Measurements from ENCODE around the gene NBPF8.
"Not testable (repeated sequence)": the region's sequence is repeated elsewhere in the genome, so short reads cannot be mapped to it uniquely, and the experiment has no call there.

NBPF8 gene, protein sequence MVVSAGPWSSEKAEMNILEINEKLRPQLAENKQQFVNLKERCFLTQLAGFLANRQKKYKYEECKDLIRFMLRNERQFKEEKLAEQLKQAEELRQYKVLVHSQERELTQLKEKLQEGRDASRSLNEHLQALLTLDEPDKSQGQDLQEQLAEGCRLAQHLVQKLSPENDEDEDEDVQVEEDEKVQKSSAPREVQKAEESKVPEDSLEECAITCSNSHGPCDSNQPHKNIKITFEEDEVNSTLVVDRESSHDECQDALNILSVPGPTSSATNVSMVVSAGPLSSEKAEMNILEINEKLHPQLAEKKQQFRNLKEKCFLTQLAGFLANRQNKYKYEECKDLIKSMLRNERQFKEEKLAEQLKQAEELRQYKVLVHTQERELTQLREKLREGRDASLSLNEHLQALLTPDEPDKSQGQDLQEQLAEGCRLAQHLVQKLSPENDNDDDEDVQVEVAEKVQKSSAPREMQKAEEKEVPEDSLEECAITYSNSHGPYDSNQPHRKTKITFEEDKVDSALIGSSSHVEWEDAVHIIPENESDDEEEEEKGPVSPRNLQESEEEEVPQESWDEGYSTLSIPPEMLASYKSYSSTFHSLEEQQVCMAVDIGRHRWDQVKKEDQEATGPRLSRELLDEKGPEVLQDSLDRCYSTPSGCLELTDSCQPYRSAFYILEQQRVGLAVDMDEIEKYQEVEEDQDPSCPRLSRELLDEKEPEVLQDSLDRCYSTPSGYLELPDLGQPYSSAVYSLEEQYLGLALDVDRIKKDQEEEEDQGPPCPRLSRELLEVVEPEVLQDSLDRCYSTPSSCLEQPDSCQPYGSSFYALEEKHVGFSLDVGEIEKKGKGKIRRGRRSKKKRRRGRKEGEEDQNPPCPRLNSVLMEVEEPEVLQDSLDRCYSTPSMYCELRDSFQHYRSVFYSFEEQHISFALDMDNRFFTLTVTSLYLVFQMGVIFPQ

DNA sequence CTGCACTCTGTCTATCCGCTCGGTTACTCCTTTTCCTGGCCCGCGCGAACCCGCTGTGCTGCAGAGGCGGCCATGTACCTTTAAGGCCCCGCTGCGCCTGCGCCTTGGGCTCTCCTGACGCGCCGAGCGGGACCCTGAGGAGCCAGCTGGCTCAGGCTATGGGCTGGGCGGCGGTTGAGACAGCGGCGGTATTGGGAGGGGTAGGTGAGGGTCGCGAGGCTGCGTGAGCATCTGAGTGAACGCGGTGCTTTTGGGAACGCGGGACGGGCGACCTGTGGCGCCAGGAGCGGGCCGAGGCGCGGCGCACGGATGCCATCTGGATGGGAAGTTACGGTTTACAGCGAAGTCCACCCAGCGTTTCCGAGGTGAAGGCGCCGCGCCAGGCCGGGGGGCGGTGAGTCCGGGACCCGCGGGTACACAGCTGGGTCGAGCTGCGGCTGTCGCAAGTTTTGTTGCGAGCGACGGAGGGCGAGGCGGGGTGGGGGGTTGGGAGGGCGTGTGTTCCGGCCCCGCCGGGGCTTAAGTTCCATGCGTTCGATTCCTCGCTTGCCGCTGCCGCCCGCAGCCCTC lies at the start of gene NBPF8:
Gene NBPF8 (plus strand): TSS at position 125 of the 570 bp plus-strand sequence. CDS start 21,488 bp downstream, outside the sequence.
- peak; percentile 15 for DNase-seq (ENCODE audit: low spot score)

DNA sequence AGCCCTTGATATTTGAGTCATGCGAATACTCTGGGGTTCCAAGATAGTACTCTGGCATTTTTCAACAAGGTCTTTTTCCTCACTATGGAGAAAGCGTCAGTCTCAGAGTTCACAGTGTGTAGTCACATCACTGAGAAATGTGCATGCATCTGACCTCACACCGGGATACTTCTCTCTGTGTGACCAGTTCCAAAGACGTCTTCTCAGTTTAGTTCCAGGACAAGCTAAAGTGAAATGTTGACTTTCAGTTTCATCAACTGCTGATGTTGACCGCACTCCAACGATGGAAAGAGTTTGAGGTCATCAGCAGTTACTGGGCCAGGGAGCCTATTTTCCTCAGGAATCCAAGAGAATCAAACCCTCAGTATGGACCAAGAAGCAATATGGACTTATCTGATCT lies 47.1 kb upstream of the NBPF8 start:
- DNase-seq (ENCODE audit: low spot score): not testable (repeated sequence)

DNA sequence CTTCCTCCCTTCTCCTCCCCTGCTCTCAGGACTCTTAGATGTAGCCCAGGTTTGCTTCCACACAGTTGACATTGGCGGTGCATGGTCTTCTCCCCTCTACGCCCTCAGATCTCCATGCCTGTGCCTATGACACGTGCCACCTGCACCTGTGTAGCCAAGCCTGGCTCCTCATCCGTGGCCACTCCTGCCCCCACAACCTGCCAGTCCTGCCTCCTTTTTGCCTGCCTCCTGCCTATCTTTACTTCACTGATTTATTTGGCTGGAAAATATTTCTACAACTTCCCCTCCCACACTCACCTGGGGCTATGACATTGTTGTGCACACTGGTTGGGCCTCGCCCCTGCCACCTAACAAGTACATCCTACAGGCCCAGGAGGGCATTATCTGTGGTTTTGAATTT lies 28.2 kb upstream of the NBPF8 start:
- DNase-seq (ENCODE audit: low spot score): not testable (repeated sequence)

DNA sequence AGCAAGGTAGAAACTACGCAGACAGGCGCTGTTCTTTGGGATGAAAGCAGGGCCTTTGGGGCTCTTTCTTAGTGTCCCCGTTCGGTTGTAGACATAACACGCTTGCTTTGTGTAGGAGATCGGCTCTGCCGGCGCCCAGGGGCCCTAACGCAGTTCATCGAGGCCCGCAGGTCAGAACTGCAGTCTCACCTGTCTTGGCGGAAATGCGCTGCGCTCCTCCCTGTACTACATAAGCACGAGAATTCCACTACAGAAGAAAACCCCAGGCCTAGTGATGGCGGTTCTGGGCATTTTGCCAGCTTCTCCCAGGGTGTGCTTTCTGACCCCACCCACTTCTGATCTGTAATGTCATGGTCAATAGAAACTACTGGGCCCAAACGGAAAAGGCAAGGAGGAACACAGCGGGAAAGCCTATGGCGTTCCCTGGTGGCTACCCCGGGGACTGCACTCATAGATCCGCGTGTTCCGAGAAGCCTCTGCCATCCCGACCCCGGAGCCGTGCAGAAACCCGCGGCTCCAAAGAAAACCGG lies 26.2 kb upstream of the NBPF8 start:
- DNase-seq (ENCODE audit: low spot score): peak; percentile 37

DNA sequence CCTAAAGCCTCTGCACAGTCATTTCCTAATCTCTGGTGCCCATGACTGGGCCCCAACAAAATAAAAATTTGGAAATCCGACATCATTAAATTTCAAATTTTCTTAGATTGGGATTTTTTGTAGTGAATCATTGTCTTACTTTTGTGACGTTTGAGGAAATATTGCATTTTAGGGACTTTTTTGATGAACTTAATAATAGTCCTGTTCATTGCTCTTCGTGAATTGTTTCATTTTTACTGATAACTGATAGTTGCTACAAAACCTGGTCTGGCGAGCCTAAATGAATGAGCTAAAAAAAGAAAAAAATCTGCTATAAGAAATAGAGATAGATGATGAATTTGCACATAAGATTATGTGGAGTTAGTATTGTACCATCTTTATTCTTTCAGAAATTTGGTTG lies 23.5 kb upstream of the NBPF8 start:
- not testable (repeated sequence) for DNase-seq (ENCODE audit: low spot score)

DNA sequence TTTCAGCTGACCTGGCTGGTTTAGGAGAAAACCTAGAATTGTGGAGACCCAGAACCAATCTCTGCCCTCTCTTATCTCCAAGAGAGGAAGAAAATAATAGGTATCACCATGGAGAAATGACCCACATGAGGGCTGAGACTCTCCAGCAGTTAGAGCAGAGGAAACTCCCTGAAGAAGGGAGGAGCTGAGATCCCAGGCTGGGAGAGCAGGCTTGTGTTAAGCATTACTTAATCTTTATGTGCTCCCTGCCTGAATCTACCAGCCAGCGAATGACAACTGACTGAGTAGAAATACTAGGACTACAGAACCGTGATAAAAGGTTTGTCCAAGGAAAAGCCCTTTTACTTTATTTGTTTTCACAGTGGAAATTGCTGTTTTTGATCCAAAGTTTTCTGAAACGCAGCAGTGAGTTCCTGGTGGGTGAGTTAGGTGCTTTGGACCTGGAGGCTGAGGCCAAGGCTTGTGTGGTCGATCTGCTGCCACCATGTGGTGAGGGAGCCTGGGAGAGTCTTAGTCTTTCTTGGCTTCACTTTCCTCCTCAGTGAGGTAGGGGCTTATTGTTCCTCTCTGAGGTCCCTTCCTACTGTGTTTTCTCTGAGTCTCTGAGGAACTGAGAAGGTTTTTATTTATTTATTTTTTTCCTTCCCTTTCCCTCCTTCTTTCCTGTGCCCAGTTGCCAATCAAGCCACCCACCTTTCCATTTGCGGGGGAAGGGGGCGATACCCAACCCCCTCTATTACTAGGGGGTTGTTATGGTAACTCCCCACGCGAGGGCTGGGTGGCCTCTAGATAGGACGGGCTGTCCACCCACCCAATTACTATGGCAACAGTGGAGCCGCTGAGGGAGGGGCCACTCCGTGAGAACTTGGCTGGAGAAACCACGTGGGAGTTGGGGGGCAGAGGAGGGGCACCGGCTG lies 21.3 kb upstream of the NBPF8 start:
- not testable (repeated sequence) for DNase-seq (ENCODE audit: low spot score)

DNA sequence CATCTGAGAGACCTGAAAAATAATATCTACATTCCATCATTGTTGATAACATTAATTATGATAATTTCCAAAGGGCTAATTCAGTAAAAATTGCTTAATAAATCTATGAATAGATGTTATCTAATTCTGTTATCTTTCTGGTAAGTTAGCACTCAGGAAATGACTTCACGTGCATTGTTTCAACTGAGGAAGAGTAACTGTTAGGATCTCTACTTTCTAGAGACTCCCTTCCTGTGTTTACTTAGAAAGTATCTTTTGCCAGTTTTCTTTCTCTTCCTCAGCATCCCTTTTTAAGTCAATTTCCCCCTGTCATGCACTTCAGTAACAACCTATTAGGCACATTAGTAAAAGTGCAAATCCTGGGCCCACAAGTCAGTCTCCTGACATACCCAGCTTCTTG lies 9.5 kb upstream of the NBPF8 start:
- DNase-seq (ENCODE audit: low spot score): not testable (repeated sequence)

DNA sequence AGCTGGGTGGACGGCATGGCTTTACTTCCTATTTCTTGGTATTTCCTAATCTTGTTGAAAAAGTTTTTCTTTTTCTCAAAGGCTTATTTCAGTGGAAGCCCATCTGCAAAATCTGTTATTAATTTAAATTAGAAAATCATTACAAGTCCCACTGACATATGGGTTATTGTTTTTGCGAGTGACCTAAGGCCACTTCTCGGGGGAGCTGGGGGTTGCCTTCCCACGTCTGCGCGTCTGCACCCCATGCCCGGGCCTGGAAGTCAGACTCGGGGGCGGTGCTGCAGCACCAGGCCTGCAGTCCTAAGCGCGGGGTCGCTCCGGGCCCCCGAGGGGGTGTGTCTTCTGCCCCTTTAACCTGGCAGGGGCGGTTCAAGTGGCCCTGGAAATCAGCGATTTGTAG lies 384 bp upstream of the NBPF8 start:
- not testable (repeated sequence) for DNase-seq (ENCODE audit: low spot score)

DNA sequence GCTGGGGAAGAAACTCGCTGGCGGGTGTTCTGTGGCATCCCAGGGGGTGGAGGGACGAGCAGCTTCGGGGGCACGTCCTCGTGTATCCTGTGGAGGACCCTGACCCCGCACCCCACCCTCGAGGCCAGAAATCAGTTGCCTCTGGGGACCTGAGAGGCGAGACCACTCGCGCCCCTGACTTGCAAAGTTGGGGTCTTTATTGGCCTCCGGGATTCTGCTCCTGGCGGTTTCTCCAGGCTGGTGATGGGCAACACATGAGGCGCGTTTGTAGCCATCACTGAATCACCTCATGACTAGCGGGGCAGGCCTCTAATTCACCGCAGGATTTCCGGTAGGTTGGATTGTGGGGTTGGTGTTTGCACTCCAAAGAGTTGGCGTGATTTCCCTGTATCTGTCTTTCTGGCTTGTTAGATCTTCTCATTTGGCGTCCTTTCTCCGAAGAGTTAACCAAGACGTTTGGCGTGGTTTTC lies 692 bp downstream of the NBPF8 start:
- peak; percentile 5 for DNase-seq (ENCODE audit: low spot score)

DNA sequence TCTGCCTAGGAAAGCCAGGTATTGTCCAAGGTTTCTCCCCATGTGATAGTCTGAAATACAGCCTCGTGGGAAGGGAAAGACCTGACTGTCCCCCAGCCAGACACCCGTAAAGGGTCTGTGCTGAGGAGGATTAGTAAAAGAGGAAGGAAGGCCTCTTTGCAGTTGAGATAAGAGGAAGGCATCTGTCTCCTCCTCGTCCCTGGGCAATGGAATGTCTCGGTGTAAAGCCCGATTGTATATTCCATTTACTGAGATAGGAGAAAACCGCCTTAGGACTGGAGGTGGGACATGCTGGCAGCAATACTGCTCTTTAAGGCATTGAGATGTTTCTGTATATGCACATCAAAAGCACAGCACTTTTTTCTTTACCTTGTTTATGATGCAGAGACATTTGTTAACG lies 10.2 kb downstream of the NBPF8 start:
- not testable (repeated sequence) for DNase-seq (ENCODE audit: low spot score)

DNA sequence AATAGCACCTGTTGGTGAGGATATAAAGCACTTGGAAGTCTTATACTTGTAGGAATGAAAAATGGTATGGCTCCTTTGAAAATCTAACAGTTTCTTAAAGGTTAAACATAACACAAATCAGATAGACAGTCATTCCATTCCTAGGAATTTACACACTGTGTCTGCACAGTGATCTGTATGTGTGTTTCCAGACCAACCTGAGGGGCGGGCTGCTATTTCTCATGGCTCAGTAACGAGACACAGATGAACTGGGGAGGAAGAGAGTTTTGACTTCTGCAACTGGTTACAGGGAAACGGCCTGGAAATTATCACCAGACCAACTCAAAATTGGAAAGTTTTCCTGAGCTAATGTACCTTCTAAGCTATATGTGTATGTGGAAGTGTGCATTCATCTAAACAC lies 16.8 kb downstream of the NBPF8 start:
- not testable (repeated sequence) for DNase-seq (ENCODE audit: low spot score)

DNA sequence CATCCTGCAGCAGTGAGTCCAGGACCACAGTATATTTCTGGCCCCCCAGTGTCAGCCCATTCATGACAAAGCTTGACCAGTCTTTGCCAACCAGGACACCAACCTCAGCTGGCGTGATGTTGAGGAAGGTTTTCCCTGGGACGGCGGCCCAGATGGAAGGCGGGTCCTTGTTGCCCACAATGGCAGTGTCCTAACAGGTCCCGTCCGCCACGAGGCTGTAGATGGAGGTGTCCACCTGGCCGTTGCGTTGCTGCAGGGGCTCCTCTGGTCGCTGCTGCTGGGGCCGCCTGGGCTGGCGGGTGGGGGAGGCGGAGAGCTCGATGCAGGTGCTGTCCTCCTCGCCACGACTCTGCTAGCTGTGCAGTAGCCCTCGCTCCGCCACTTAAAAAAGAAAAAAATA lies 19.0 kb downstream of the NBPF8 start:
- not testable (repeated sequence) for DNase-seq (ENCODE audit: low spot score)

DNA sequence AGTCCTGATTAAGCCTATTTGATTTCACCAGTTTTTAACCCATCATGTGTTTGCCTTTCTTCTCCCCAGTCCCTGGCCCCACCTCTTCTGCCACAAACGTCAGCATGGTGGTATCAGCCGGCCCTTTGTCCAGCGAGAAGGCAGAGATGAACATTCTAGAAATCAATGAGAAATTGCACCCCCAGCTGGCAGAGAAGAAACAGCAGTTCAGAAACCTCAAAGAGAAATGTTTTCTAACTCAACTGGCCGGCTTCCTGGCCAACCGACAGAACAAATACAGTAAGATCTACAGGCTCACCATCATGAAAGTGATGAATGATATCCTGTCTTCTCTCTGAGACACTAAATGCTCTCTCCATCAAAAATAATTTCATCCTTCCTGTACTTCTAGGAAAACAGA lies 34.3 kb downstream of the NBPF8 start:
- DNase-seq (ENCODE audit: low spot score): not testable (repeated sequence)

All from LoVo (cell line).